ENCODE data around the gene PSMA4.

GRCh38 chr15:78597583-78597982, 57.3 kb downstream of the PSMA4 start:
- TF ChIP-seq MAX (IDR thresholded peaks at IDR 0.05) = no peak
- TF ChIP-seq ATF3 (IDR thresholded peaks at IDR 0.05) = no peak
- no peak for TF ChIP-seq CTCF (IDR thresholded peaks at IDR 0.05; ENCODE audit: low read depth, low read length, missing input control)
- no peak for TF ChIP-seq TAF1 (conservative IDR thresholded peaks at IDR 0.05)
- no peak for TF ChIP-seq JUND (IDR thresholded peaks at IDR 0.05)
- no peak for TF ChIP-seq FOXA1 (IDR thresholded peaks at IDR 0.05)
- TF ChIP-seq RAD21 (IDR thresholded peaks at IDR 0.05) = no peak
- TF ChIP-seq REST (IDR thresholded peaks at IDR 0.05) = no peak
- TF ChIP-seq HNF4A (conservative IDR thresholded peaks at IDR 0.05) = no peak
- no peak for TF ChIP-seq GABPA (IDR thresholded peaks at IDR 0.05 in 1 of 2, conservative IDR thresholded peaks at IDR 0.05 in 1 of 2)
- no peak for TF ChIP-seq ZBTB33 (IDR thresholded peaks at IDR 0.05)
